ENCODE measurements around the gene FADS6. TPM values are rescaled to one million over a fixed set of nuclear protein-coding genes. Genes with fewer than 3 reads are reported as not detected.

The FADS6 gene
- total RNA-seq, 2 donors from 2014 or later: 4.7 to 5.7 TPM

GRCh38 chr17:74939534-74939933 is 46.1 kb upstream of the FADS6 start:
- Histone ChIP-seq H3K36me3 (ENCODE audit: control insufficient read depth, insufficient read depth, low read length) (no peaks in the 10 kb centered on the region), H3K9me3 (ENCODE audit: control insufficient read depth, low read length) (no peaks in the 10 kb centered on the region), H3K27me3 (ENCODE audit: control insufficient read depth, insufficient read depth, low read length, poor library complexity, severe bottlenecking) (peaks cover 89% of the 10 kb centered on the region), H3K4me1 (ENCODE audit: control insufficient read depth, insufficient read depth, low read length) (no peaks in the 10 kb centered on the region), H3K27ac (ENCODE audit: low read depth, low read length) (no peak overlapping the region), H3K9ac (ENCODE audit: extremely low read depth, low read length, poor library complexity, severe bottlenecking) (no peak overlapping the region), H3K4me3 (ENCODE audit: low read length) (no peak overlapping the region)
- Mint-ChIP-seq H3K4me1 (no peaks in the 10 kb centered on the region), H3K4me3 (no peak overlapping the region), H3K27me3 (ENCODE audit: insufficient read depth) (peaks cover 77% of the 10 kb centered on the region), H3K9me3 (no peaks in the 10 kb centered on the region), H3K27ac (no peak overlapping the region), H3K36me3 (ENCODE audit: low read depth) (no peaks in the 10 kb centered on the region)
- no peak for TF ChIP-seq CTCF (conservative IDR thresholded peaks at IDR 0.05)
- 64 to 90% methylated on average over 2 to 8 of the region's 8 CpGs for WGBS, 2 experiments (ENCODE audit: insufficient coverage in 1 of 2, insufficient read length in 1 of 2)
- DNase-seq: no peak

GRCh38 chr17:74938194-74938950 is 44.9 kb upstream of the FADS6 start:
- Histone ChIP-seq H3K9ac (ENCODE audit: extremely low read depth, low read length, poor library complexity, severe bottlenecking) (no peak overlapping the region), H3K4me3 (ENCODE audit: low read length) (no peak overlapping the region), H3K36me3 (ENCODE audit: control insufficient read depth, insufficient read depth, low read length) (no peaks in the 10 kb centered on the region), H3K27me3 (ENCODE audit: control insufficient read depth, insufficient read depth, low read length, poor library complexity, severe bottlenecking) (peaks cover 93% of the 10 kb centered on the region), H3K4me1 (ENCODE audit: control insufficient read depth, insufficient read depth, low read length) (no peaks in the 10 kb centered on the region), H3K9me3 (ENCODE audit: control insufficient read depth, low read length) (no peaks in the 10 kb centered on the region), H3K27ac (ENCODE audit: low read depth, low read length) (no peak overlapping the region)
- 61 to 67% methylated on average over 7 to 8 of the region's 8 CpGs for WGBS, 2 experiments (ENCODE audit: insufficient coverage in 1 of 2, insufficient read length in 1 of 2)
- TF ChIP-seq CTCF (conservative IDR thresholded peaks at IDR 0.05): no peak
- DNase-seq: no peak
- peaks cover 84% of the 10 kb centered on the region for H3K27me3 Mint-ChIP-seq (ENCODE audit: insufficient read depth)
- no peaks in the 10 kb centered on the region for H3K4me1 Mint-ChIP-seq
- no peaks in the 10 kb centered on the region for H3K36me3 Mint-ChIP-seq (ENCODE audit: low read depth)
- no peak overlapping the region for H3K27ac Mint-ChIP-seq
- H3K9me3 Mint-ChIP-seq: no peaks in the 10 kb centered on the region
- no peak overlapping the region for H3K4me3 Mint-ChIP-seq

GRCh38 chr17:74937064-74938051 is 43.9 kb upstream of the FADS6 start:
- Histone ChIP-seq H3K4me1 (ENCODE audit: control insufficient read depth, insufficient read depth, low read length) (no peaks in the 10 kb centered on the region), H3K27ac (ENCODE audit: low read depth, low read length) (no peak overlapping the region), H3K36me3 (ENCODE audit: control insufficient read depth, insufficient read depth, low read length) (no peaks in the 10 kb centered on the region), H3K9ac (ENCODE audit: extremely low read depth, low read length, poor library complexity, severe bottlenecking) (no peak overlapping the region), H3K9me3 (ENCODE audit: control insufficient read depth, low read length) (no peaks in the 10 kb centered on the region), H3K27me3 (ENCODE audit: control insufficient read depth, insufficient read depth, low read length, poor library complexity, severe bottlenecking) (peaks cover 96% of the 10 kb centered on the region), H3K4me3 (ENCODE audit: low read length) (no peak overlapping the region)
- Mint-ChIP-seq H3K9me3 (no peaks in the 10 kb centered on the region), H3K27me3 (ENCODE audit: insufficient read depth) (peaks cover 87% of the 10 kb centered on the region), H3K4me1 (no peaks in the 10 kb centered on the region), H3K36me3 (ENCODE audit: low read depth) (no peaks in the 10 kb centered on the region), H3K27ac (no peak overlapping the region), H3K4me3 (no peak overlapping the region)
- no peak for TF ChIP-seq CTCF (conservative IDR thresholded peaks at IDR 0.05)
- DNase-seq: peak; percentile 82
- 31 to 56% methylated on average over 8 to 11 of the region's 11 CpGs for WGBS, 2 experiments (ENCODE audit: insufficient coverage in 1 of 2, insufficient read length in 1 of 2)
